Cardiac muscle cell (in vitro differentiated cells and primary cell): ENCODE data around the gene PSAPL1. TPM values are rescaled to one million over a fixed set of nuclear protein-coding genes. Genes with fewer than 3 reads are reported as not detected.

Experiments
- DNase-seq, 2 donors: peaks; one replicate each; pipeline versions ENCODE4 v3.0.0 to v3.0.0-alpha.2; 2010 to 2017; ENCODE audit warnings: low read depth in 1 of 2, low spot score in 1 of 2
- H3K27ac ChIP-seq: fragments of 200-600 bp; sonication (generic); 2 replicates; pipeline ENCODE4 v1.5.1; 2016
- H3K27me3 ChIP-seq: fragments of 200-600 bp; sonication (generic); 2 replicates; pipeline ENCODE4 v1.6.0; 2016; ENCODE audit warnings: control low read depth
- H3K36me3 ChIP-seq: fragments of 200-600 bp; sonication (generic); 2 replicates; pipeline ENCODE4 v1.5.1; 2016; ENCODE audit warnings: control low read depth
- H3K4me1 ChIP-seq: fragments of 200-600 bp; sonication (generic); 2 replicates; pipeline ENCODE4 v1.8.1; 2017; ENCODE audit warnings: low read depth, mild to moderate bottlenecking, mixed run types
- H3K4me3 ChIP-seq: fragments of 200-600 bp; sonication (generic); 2 replicates; pipeline ENCODE4 v1.5.1; 2016; ENCODE audit warnings: mild to moderate bottlenecking
- H3K9me3 ChIP-seq: fragments of 200-600 bp; sonication (generic); 2 replicates; pipeline ENCODE4 v1.5.1; 2017; ENCODE audit warnings: low read depth, mild to moderate bottlenecking, control low read depth
- polyA plus RNA-seq: library from polyadenylated mRNA; unstranded; fragments of >200 nt; fragmentation: Nextera tagmentation; extraction: Ambion mirVana; gene quantifications from 2 replicates; pipeline ENCODE4 v1.2.1, GENCODE V29; 2016
- total RNA-seq: library from RNA; depleted of rRNA; stranded (reverse); fragments of >200 nt; gene quantifications from 2 replicates; pipeline ENCODE4 v1.2.3, GENCODE V29; 2016
- TF ChIP-seq, protein P1 (sequence below): IDR thresholded peaks from 2 replicates; pipeline ENCODE4 v1.5.1; 2012; ENCODE audit warnings: low read depth, mild to moderate bottlenecking, low read length

The PSAPL1 gene
- total and polyA plus RNA-seq, 2 experiments from 2014 or later, result 3.5 to 4.4 TPM

DNA sequence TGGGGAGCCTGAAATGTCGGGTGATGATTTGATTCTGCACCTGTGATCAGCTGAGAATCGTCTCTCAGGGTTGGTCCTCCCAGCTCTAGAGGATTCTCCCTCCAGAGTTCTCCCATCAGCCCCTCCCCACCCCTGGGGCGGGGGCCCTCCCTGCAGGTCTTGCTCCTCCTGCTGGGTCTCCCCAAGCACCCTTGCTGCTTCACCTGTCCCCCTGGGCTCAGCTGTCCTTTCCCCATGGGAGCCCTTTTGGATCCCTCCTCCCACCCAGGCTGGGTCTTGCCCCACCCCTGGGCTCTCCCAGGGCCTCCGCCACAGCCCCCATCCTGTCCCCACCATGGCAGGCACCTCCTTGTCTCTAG lies 22.2 kb downstream of the PSAPL1 start:
- Histone ChIP-seq H3K36me3 (no peaks in the 10 kb centered on the region), H3K9me3 (no peaks in the 10 kb centered on the region), H3K27me3 (no peaks in the 10 kb centered on the region), H3K4me1 (peaks cover 20% of the 10 kb centered on the region), H3K4me3 (no peak overlapping the region), H3K27ac (no peak overlapping the region)
- DNase-seq, result no peak
- TF ChIP-seq, protein P1, sequence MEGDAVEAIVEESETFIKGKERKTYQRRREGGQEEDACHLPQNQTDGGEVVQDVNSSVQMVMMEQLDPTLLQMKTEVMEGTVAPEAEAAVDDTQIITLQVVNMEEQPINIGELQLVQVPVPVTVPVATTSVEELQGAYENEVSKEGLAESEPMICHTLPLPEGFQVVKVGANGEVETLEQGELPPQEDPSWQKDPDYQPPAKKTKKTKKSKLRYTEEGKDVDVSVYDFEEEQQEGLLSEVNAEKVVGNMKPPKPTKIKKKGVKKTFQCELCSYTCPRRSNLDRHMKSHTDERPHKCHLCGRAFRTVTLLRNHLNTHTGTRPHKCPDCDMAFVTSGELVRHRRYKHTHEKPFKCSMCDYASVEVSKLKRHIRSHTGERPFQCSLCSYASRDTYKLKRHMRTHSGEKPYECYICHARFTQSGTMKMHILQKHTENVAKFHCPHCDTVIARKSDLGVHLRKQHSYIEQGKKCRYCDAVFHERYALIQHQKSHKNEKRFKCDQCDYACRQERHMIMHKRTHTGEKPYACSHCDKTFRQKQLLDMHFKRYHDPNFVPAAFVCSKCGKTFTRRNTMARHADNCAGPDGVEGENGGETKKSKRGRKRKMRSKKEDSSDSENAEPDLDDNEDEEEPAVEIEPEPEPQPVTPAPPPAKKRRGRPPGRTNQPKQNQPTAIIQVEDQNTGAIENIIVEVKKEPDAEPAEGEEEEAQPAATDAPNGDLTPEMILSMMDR, result no peak

DNA sequence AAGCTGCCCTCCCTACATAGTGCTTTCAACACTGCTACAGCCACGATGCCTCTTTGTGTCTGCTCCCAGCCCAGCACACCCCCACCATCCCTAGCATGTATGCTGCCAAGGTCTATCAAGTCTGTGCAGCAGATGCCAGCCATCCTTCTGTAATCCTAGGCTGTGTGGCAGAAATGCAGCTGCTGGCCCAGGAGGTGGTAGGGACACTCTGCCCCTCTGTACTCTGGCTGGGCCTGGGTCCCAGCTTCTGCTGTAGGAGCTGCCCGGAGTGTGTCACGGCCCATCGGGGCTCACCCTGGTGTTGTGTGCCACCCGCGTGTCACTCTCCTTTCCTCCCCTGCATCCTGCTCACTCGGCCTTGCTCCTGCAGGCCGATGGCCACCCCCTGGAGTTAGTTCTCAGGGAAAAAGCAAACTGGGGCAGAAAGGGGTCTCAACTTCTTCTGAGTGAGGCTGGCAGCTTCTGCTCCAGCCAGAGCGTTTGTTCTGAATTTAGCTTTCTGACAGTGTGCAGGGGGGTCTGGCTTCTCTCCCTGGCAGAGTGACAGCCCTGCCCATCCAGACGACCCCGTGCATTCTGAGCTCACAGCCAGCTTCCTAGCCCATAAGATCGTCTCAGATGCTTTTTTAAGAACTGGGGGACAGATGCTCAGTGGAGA lies 22.7 kb downstream of the PSAPL1 start:
- no peak for DNase-seq
- Histone ChIP-seq H3K27ac (peak overlapping the region; percentile 20), H3K4me3 (no peak overlapping the region), H3K4me1 (peaks cover 20% of the 10 kb centered on the region), H3K36me3 (no peaks in the 10 kb centered on the region), H3K27me3 (no peaks in the 10 kb centered on the region), H3K9me3 (no peaks in the 10 kb centered on the region)
- TF ChIP-seq, protein P1, result no peak

DNA sequence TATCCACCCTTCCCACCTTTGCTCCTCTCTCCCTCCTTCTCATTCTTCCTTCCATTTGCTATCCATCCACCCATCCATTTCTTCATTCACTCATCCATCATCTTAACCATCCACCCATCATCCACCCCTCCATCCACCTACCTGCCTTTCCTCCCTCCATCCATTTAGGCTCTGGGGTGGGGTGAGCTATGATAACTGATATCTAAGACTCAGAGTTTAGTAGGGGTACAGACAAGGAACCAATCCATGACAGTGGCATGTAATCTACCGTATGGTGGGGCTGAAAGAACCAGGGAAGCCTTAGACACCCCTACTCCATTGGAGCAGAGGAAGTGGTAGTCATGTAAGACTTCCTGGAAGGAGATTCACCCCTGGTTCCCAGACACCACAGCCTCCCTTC lies 23.2 kb downstream of the PSAPL1 start:
- H3K27me3 ChIP-seq, result no peaks in the 10 kb centered on the region
- no peaks in the 10 kb centered on the region for H3K36me3 ChIP-seq
- H3K9me3 ChIP-seq, result no peaks in the 10 kb centered on the region
- no peak overlapping the region for H3K4me3 ChIP-seq
- peaks cover 20% of the 10 kb centered on the region for H3K4me1 ChIP-seq
- peak overlapping the region; percentile 20 for H3K27ac ChIP-seq
- TF ChIP-seq, protein P1, result no peak
- no peak for DNase-seq

DNA sequence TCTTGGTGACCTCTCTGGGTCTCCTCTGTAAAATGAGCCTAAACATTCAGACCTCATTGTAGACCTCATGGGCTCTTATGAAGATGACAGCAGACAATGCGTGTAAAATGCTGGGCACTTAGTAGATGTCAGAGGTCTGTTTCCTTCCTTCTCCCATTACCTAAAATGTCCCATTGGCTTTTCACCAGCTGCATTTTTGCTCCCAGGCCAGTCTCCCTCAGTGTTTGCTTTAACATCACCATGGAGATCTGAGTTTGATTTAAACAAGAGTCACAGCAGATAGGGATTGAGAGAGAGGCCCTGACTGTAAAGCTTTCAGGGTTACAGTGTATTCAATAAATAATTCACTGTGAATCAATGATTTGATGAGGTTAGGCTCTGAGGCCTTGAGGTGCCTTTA lies 24.3 kb downstream of the PSAPL1 start:
- Histone ChIP-seq H3K9me3 (no peaks in the 10 kb centered on the region), H3K27me3 (no peaks in the 10 kb centered on the region), H3K4me1 (peaks cover 20% of the 10 kb centered on the region), H3K36me3 (no peaks in the 10 kb centered on the region), H3K27ac (peak overlapping the region; percentile 38), H3K4me3 (no peak overlapping the region)
- DNase-seq, result peak in 1 of 2 donors; percentile 42
- TF ChIP-seq, protein P1, result no peak

DNA sequence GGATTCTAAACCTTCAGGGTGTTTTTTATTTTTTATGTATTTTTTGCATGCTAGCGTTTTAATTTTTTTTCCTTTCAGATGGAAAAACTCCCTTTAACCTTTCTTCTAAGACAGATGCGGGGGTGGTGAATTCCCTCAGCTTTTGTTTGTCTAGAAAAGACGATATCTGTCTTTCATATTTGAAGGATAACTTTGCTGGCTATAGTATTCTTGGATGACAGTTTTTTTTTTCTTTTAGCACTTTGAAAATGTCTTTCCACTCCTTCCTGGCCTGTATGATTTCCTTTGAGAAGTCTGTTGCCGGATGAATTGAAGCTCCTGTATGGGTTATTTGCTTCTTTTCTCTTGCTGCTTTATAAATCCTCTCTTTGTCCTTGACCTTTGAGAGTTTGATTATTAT lies 26.6 kb downstream of the PSAPL1 start:
- H3K4me3 ChIP-seq, result no peak overlapping the region
- no peak overlapping the region for H3K27ac ChIP-seq
- TF ChIP-seq, protein P1, result no peak
- no peaks in the 10 kb centered on the region for H3K9me3 ChIP-seq
- H3K4me1 ChIP-seq, result peaks cover 20% of the 10 kb centered on the region
- no peak for DNase-seq
- no peaks in the 10 kb centered on the region for H3K36me3 ChIP-seq
- no peaks in the 10 kb centered on the region for H3K27me3 ChIP-seq
